Esophagus squamous epithelium (tissue), 4 donors: ENCODE measurements around the gene GRK2.

Experiments used
- CTCF ChIP-seq, 6 experiments: fragments of 450-650 bp in 4 of 6; fragments of 200-600 bp in 2 of 6; sonication (generic) in 2 of 6; IDR thresholded peaks; one replicate each; pipeline ENCODE4 v1.5.1; 2016 to 2019; ENCODE audit warnings: antibody characterized with exemption in 6 of 6, mild to moderate bottlenecking in 4 of 6, moderate library complexity in 4 of 6
- POLR2A ChIP-seq, 4 donors: fragments of 450-650 bp; IDR thresholded peaks; one replicate each; pipeline ENCODE4 v1.6.1; 2017; ENCODE audit warnings: antibody characterized with exemption in 4 of 4, mild to moderate bottlenecking in 4 of 4, moderate library complexity in 3 of 4

GRCh38 chr11:67264260-67264659 lies 2.0 kb upstream of the GRK2 start:
- TF ChIP-seq POLR2A (IDR thresholded peaks at IDR 0.05) (no peak), CTCF (IDR thresholded peaks at IDR 0.05) (no peak)
